Neural cell (in vitro differentiated cells): ENCODE measurements around the gene MPPED2.

Experiments
- CTCF ChIP-seq: fragments of 450-650 bp; IDR thresholded peaks from 2 replicates; pipeline ENCODE4 v1.5.1; 2014; ENCODE audit warnings: antibody characterized with exemption, mild to moderate bottlenecking, moderate library complexity; ENCODE audit not compliant: poor library complexity, severe bottlenecking
- EP300 ChIP-seq: fragments of 450-650 bp; conservative IDR thresholded peaks from 2 replicates; pipeline ENCODE4 v1.6.1; 2014; ENCODE audit warnings: antibody characterized with exemption, mild to moderate bottlenecking, moderate library complexity; ENCODE audit not compliant: poor library complexity, severe bottlenecking
- EZH2 ChIP-seq: fragments of 200-600, 300-800 bp; shearing (Covaris generic), sonication (generic); IDR thresholded peaks from 2 replicates; pipeline ENCODE4 v1.6.1; 2014; ENCODE audit warnings: antibody characterized with exemption, low read length, borderline replicate concordance, mild to moderate bottlenecking; ENCODE audit not compliant: insufficient read depth, poor library complexity, severe bottlenecking
- MXI1 ChIP-seq: fragments of 450-650 bp; conservative IDR thresholded peaks from 2 replicates; pipeline ENCODE4 v1.6.1; 2014; ENCODE audit warnings: antibody characterized with exemption, mild to moderate bottlenecking; ENCODE audit not compliant: poor library complexity, severe bottlenecking
- TAF1 ChIP-seq: IDR thresholded peaks from 2 replicates; pipeline ENCODE4 v1.6.1; 2012; ENCODE audit warnings: low read depth

- peak; percentile 55 for TF ChIP-seq TAF1
- peak; percentile 73 for TF ChIP-seq CTCF
- no peak for TF ChIP-seq EZH2
- no peak for TF ChIP-seq EP300
- no peak for TF ChIP-seq MXI1
Measured at GRCh38 chr11:30586251-30587144, at the start of gene MPPED2.
